H9 (cell line): ENCODE data around the gene SLC49A4. TPM values are rescaled to one million over a fixed set of nuclear protein-coding genes. Genes with fewer than 3 reads are reported as not detected.

ENCODE experiments used
- DNase-seq: peaks from one replicate; pipeline ENCODE4 v3.0.0-alpha.2; 2017
- H2AFZ ChIP-seq: one replicate; pipeline ENCODE4 v1.6.1; 2013; ENCODE audit warnings: mild to moderate bottlenecking, low read length, control low read depth, moderate library complexity
- H2AK5ac ChIP-seq: 2 replicates; pipeline ENCODE4 v1.6.1; 2013; ENCODE audit warnings: low read length, control low read depth, mixed read lengths; ENCODE audit not compliant: insufficient read length
- H2BK120ac ChIP-seq: one replicate; pipeline ENCODE4 v1.6.1; 2013; ENCODE audit warnings: low read depth, mild to moderate bottlenecking, low read length, control low read depth, inconsistent platforms; ENCODE audit not compliant: poor library complexity, severe bottlenecking
- H2BK12ac ChIP-seq: 2 replicates; pipeline ENCODE4 v1.6.1; 2013; ENCODE audit warnings: low read length, control low read depth, mixed read lengths, low read depth; ENCODE audit not compliant: insufficient read length
- H2BK15ac ChIP-seq: 2 replicates; pipeline ENCODE4 v1.6.1; 2013; ENCODE audit warnings: low read depth, low read length, control low read depth
- H2BK20ac ChIP-seq: one replicate; pipeline ENCODE4 v1.6.1; 2013; ENCODE audit warnings: low read depth, mild to moderate bottlenecking, low read length, control low read depth, inconsistent platforms; ENCODE audit not compliant: poor library complexity, severe bottlenecking
- H2BK5ac ChIP-seq: 2 replicates; pipeline ENCODE4 v1.6.1; 2013; ENCODE audit warnings: low read length, control low read depth, mixed read lengths; ENCODE audit not compliant: insufficient read length
- H3K14ac ChIP-seq: 2 replicates; pipeline ENCODE4 v1.6.1; 2013; ENCODE audit warnings: low read length, control low read depth; ENCODE audit not compliant: insufficient read depth
- H3K18ac ChIP-seq: 2 replicates; pipeline ENCODE4 v1.6.1; 2013; ENCODE audit warnings: low read depth, mild to moderate bottlenecking, mixed read lengths, low read length, control low read depth; ENCODE audit not compliant: insufficient read length
- H3K23ac ChIP-seq: 2 replicates; pipeline ENCODE4 v1.6.1; 2013; ENCODE audit warnings: low read length, control low read depth, mixed read lengths, low read depth; ENCODE audit not compliant: insufficient read length
- H3K23me2 ChIP-seq: 2 replicates; pipeline ENCODE4 v1.6.1; 2013; ENCODE audit warnings: low read depth, mild to moderate bottlenecking, mixed read lengths, low read length, control low read depth; ENCODE audit not compliant: insufficient read length, poor library complexity, severe bottlenecking
- H3K27ac ChIP-seq: 2 replicates; pipeline ENCODE4 v1.5.1; 2013; ENCODE audit warnings: low read length, control low read depth, mixed read lengths, low read depth; ENCODE audit not compliant: insufficient read length
- H3K27me3 ChIP-seq: 2 replicates; pipeline ENCODE4 v1.6.1; 2013; ENCODE audit warnings: low read length, control low read depth, inconsistent platforms; ENCODE audit not compliant: insufficient read depth
- H3K4ac ChIP-seq: 2 replicates; pipeline ENCODE4 v1.6.1; 2013; ENCODE audit warnings: low read depth, mild to moderate bottlenecking, control low read depth, inconsistent platforms, low read length, moderate library complexity
- H3K4me1 ChIP-seq: 2 replicates; pipeline ENCODE4 v1.6.1; 2013; ENCODE audit warnings: low read length, control low read depth, inconsistent platforms; ENCODE audit not compliant: insufficient read depth
- H3K4me2 ChIP-seq: 2 replicates; pipeline ENCODE4 v1.6.1; 2013; ENCODE audit warnings: low read length, control low read depth, mixed read lengths; ENCODE audit not compliant: insufficient read length, insufficient read depth
- H3K56ac ChIP-seq: 2 replicates; pipeline ENCODE4 v1.6.1; 2013; ENCODE audit warnings: low read depth, mild to moderate bottlenecking, mixed read lengths, low read length, control low read depth; ENCODE audit not compliant: insufficient read length
- H3K79me1 ChIP-seq: 2 replicates; pipeline ENCODE4 v1.6.1; 2013; ENCODE audit warnings: low read depth, mild to moderate bottlenecking, moderate library complexity, low read length, control low read depth, inconsistent platforms; ENCODE audit not compliant: insufficient read depth, poor library complexity, severe bottlenecking
- H3K79me2 ChIP-seq: 2 replicates; pipeline ENCODE4 v1.6.1; 2013; ENCODE audit warnings: low read length, control low read depth, inconsistent platforms; ENCODE audit not compliant: insufficient read depth
- H3K9ac ChIP-seq: 2 replicates; pipeline ENCODE4 v1.6.1; 2013; ENCODE audit warnings: low read length, control low read depth, mixed read lengths; ENCODE audit not compliant: insufficient read length; ENCODE audit errors: extremely low read depth
- H3K9me3 ChIP-seq: one replicate; pipeline ENCODE4 v1.6.1; 2013; ENCODE audit warnings: low read depth, low read length, inconsistent platforms; ENCODE audit not compliant: control insufficient read depth
- H3T11ph ChIP-seq: one replicate; pipeline ENCODE4 v1.6.1; 2013; ENCODE audit warnings: mild to moderate bottlenecking, low read length, control low read depth, inconsistent platforms
- H4K20me1 ChIP-seq: one replicate; pipeline ENCODE4 v1.6.1; 2013; ENCODE audit not compliant: control insufficient read depth, insufficient read length, insufficient read depth
- H4K5ac ChIP-seq: 2 replicates; pipeline ENCODE4 v1.6.1; 2013; ENCODE audit warnings: low read depth, mild to moderate bottlenecking, mixed read lengths, low read length, control low read depth; ENCODE audit not compliant: insufficient read length
- H4K8ac ChIP-seq: replicated peaks from 2 replicates; pipeline ENCODE4 v1.6.1; 2013; ENCODE audit warnings: low read length, control low read depth, mixed read lengths, low read depth; ENCODE audit not compliant: insufficient read length
- H4K91ac ChIP-seq: 2 replicates; pipeline ENCODE4 v1.6.1; 2013; ENCODE audit warnings: low read depth, mild to moderate bottlenecking, moderate library complexity, mixed read lengths, low read length, control low read depth; ENCODE audit not compliant: insufficient read length
- H3K27ac Mint-ChIP-seq, 3 experiments: 2 replicates in 2 of 3; 3 replicates in 1 of 3; pipeline ENCODE4 v1.8.0; 2020 to 2021; ENCODE audit warnings: mixed read lengths in 3 of 3, mild to moderate bottlenecking in 1 of 3, moderate library complexity in 1 of 3
- H3K27me3 Mint-ChIP-seq: 2 replicates; pipeline ENCODE4 v1.8.0; 2021; ENCODE audit warnings: low read depth, mild to moderate bottlenecking, moderate library complexity, mixed read lengths
- H3K36me3 Mint-ChIP-seq, 3 experiments: 2 replicates in 2 of 3; 3 replicates in 1 of 3; pipeline ENCODE4 v1.8.0; 2020 to 2021; ENCODE audit warnings: low read depth in 3 of 3, mixed read lengths in 3 of 3; ENCODE audit not compliant: insufficient read depth in 1 of 3
- H3K4me1 Mint-ChIP-seq, 2 experiments: 2 replicates each; pipeline ENCODE4 v1.8.0; 2020; ENCODE audit warnings: mixed read lengths in 2 of 2
- H3K4me3 Mint-ChIP-seq, 2 experiments: 2 replicates in 1 of 2; 3 replicates in 1 of 2; pipeline ENCODE4 v1.8.0; 2020 to 2021; ENCODE audit warnings: mild to moderate bottlenecking in 2 of 2, mixed read lengths in 2 of 2, moderate library complexity in 1 of 2
- H3K9me3 Mint-ChIP-seq, 2 experiments: 2 replicates in 1 of 2; 3 replicates in 1 of 2; pipeline ENCODE4 v1.8.0; 2020; ENCODE audit warnings: mild to moderate bottlenecking in 2 of 2, mixed read lengths in 2 of 2, moderate library complexity in 1 of 2
- WGBS: extraction: QIAGEN DNeasy Blood & Tissue Kit; methylation state at CpG from one replicate; pipeline ENCODE4 v1.1.7; 2013; ENCODE audit warnings: missing lambda C conversion rate, low lambda C conversion rate, mixed read lengths; ENCODE audit not compliant: insufficient read length; ENCODE audit errors: extremely low coverage; 5-methylcytosine and 5-hydroxymethylcytosine counted together
- total RNA-seq: library from RNA; stranded (reverse); gene quantifications from 2 replicates; pipeline ENCODE4 v1.2.1, GENCODE V29; 2021
- TF ChIP-seq, protein P1 (sequence below): fragments of 200-600 bp; sonication (generic); conservative IDR thresholded peaks from 3 replicates; pipeline ENCODE4 v1.8.0; 2021; ENCODE audit warnings: antibody characterized with exemption, mild to moderate bottlenecking

SLC49A4 gene
- total RNA-seq, 1 experiment from 2014 or later = 10.7 TPM

DNA sequence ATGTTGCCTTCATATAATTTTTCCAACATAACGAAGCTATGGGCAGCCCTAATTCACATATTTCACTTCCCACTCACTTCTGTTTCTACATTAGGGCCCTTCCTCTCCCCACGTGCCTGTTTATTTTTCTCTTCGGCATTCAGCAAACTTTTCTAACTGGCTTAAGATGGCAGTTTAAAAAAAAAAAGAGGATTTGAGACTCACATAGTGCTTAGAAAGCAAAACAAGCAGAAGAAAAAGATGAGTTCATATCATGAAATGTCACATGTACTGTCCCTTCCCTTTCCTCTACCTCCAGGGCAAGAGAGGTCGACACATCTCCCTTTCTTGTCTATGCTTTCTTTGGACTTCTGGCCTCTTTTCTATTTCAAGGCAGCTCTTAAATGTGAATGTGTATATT, 30.6 kb downstream of the SLC49A4 start:
- Histone ChIP-seq H3K4me2 (no peak overlapping the region), H3K27me3 (no peaks in the 10 kb centered on the region), H4K20me1 (no peaks in the 10 kb centered on the region), H3K9ac (no peak overlapping the region), H3K79me2 (no peaks in the 10 kb centered on the region), H4K8ac (no peak overlapping the region), H2AK5ac (no peak overlapping the region), H3K4me1 (no peaks in the 10 kb centered on the region), H4K5ac (no peak overlapping the region), H2AFZ (no peak overlapping the region), H3K18ac (no peak overlapping the region), H4K91ac (no peak overlapping the region), H3K23ac (no peak overlapping the region), H2BK120ac (no peak overlapping the region), H2BK5ac (no peak overlapping the region), H3K56ac (no peak overlapping the region), H3K79me1 (no peaks in the 10 kb centered on the region), H3K9me3 (no peaks in the 10 kb centered on the region), H3K14ac (no peak overlapping the region), H3K23me2 (no peaks in the 10 kb centered on the region), H2BK12ac (no peak overlapping the region), H2BK15ac (no peak overlapping the region), H3K4ac (no peak overlapping the region), H2BK20ac (no peak overlapping the region), H3T11ph (no peak overlapping the region), H3K27ac (no peak overlapping the region)
- Mint-ChIP-seq H3K27ac (no peak overlapping the region), H3K9me3 (no peaks in the 10 kb centered on the region), H3K4me3 (no peak overlapping the region), H3K36me3 (peaks cover 0 to 4% (median 0%) of the 10 kb centered on the region in 3 experiments; a peak in 4 of 7 replicates), H3K4me1 (no peaks in the 10 kb centered on the region), H3K27me3 (no peaks in the 10 kb centered on the region)
- no CpG with 5 or more reads among the region's 4 CpGs for WGBS
- no peak for DNase-seq
- TF ChIP-seq, protein P1, sequence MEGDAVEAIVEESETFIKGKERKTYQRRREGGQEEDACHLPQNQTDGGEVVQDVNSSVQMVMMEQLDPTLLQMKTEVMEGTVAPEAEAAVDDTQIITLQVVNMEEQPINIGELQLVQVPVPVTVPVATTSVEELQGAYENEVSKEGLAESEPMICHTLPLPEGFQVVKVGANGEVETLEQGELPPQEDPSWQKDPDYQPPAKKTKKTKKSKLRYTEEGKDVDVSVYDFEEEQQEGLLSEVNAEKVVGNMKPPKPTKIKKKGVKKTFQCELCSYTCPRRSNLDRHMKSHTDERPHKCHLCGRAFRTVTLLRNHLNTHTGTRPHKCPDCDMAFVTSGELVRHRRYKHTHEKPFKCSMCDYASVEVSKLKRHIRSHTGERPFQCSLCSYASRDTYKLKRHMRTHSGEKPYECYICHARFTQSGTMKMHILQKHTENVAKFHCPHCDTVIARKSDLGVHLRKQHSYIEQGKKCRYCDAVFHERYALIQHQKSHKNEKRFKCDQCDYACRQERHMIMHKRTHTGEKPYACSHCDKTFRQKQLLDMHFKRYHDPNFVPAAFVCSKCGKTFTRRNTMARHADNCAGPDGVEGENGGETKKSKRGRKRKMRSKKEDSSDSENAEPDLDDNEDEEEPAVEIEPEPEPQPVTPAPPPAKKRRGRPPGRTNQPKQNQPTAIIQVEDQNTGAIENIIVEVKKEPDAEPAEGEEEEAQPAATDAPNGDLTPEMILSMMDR = no peak
